ENCODE measurements around the gene CSNK1A1L.

Gene CSNK1A1L

DNA sequence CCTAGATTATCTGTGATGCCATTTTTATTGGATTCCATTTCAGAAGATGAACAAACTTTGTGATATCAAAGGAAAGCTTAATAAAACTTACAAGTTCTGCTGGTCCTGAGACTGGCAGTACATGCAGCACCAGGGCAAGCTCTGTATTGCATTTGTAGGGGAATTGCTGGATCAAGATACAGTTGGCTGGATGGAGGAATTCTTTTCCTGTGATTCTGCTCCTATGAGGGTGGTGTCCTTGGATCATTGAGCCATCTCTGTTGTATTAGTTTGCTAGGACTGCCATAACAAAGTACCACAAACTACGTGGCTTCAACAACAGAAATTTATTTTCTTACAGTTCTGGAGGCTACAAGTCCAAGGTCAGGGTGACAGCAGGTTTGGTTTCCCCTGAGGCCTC lies 33.9 kb upstream of the CSNK1A1L start:
- H3K4me3 ChIP-seq (ENCODE audit: low read depth, low read length): no peak overlapping the region
- no peak for DNase-seq (ENCODE audit: low read depth, low spot score)
- TF ChIP-seq CTCF (IDR thresholded peaks at IDR 0.05; ENCODE audit: low read depth, low read length): no peak
- in situ Hi-C loops (cut with HindIII; ENCODE audit: low sequenced_read_pairs): no loop called here

GRCh38 chr13:37138926-37139325 lies 33.5 kb upstream of the CSNK1A1L start:
- no peak for DNase-seq (ENCODE audit: low read depth, low spot score)

DNA sequence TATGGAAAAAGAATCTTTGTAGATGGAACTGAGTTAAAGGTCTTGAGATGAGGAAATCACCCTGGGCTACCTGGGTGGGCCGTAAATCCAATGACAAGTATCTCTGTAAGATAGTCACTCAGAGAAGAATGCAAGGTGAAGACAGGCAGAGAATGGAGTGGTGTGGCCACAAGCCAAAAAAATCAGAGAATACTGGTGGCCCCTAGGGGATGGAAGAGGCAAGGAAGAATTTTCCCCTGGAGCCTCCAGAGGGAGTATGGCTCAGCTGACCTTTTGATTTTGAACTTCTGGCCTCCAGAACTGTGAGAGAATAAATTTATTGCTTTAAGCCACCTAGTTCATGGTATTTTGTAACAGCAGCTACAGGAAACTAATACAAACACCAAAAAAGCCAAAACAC lies 32.7 kb upstream of the CSNK1A1L start:
- H3K4me3 ChIP-seq (ENCODE audit: low read depth, low read length): no peak overlapping the region
- DNase-seq (ENCODE audit: low read depth, low spot score): no peak
- peak; percentile 20 for TF ChIP-seq CTCF (IDR thresholded peaks at IDR 0.05; ENCODE audit: low read depth, low read length)
- in situ Hi-C loops (cut with HindIII; ENCODE audit: low sequenced_read_pairs): no loop called here

More at GRCh38 chr13:37138926-37139325, 33.5 kb upstream of the CSNK1A1L start:
- in situ Hi-C loops (cut with HindIII; ENCODE audit: low sequenced_read_pairs): no loop called here
- TF ChIP-seq CTCF (IDR thresholded peaks at IDR 0.05; ENCODE audit: low read depth, low read length): no peak
- no peak overlapping the region for H3K4me3 ChIP-seq (ENCODE audit: low read depth, low read length)

DNA sequence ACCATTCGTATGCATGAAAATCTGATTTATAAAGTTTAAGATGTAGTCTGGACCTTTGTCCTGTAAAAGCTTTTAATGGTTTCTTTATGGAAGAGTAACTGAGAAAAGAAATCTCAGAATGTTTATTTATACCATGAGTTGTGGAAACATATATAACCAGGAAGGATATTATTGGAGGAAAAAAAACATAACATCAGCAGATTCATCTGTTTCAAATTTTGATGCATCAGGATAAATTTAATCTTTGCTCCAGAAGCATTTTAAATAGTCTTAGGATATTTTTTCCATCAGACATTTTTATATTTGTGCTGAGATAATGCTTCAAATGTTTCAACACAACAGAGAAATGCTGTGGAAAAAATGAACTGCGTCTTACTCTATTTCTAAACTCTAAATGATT lies 31.2 kb upstream of the CSNK1A1L start:
- no peak for TF ChIP-seq CTCF (IDR thresholded peaks at IDR 0.05; ENCODE audit: low read depth, low read length)
- H3K4me3 ChIP-seq (ENCODE audit: low read depth, low read length): no peak overlapping the region
- in situ Hi-C loops (cut with HindIII; ENCODE audit: low sequenced_read_pairs): no loop called here
- no peak for DNase-seq (ENCODE audit: low read depth, low spot score)

DNA sequence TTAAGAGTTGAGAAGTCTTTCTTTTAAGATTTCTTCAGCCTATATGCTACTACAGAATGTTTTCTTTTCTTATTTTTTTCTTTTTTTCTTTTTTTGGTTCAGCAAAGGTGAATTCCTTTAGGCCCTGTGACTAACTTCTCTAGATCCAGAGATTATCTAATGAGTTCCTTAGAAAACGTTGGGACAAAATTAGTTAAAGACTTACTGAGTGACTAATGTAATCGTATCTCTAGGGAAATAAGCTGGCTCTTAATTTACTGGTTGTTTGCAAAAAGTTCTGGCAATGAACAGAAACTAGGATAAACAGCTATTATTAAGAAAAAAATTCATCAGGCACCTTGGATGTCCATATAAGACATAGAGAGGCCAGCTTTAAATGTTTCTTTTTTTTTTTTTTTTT lies 30.7 kb upstream of the CSNK1A1L start:
- TF ChIP-seq CTCF (IDR thresholded peaks at IDR 0.05; ENCODE audit: low read depth, low read length): no peak
- H3K4me3 ChIP-seq (ENCODE audit: low read depth, low read length): no peak overlapping the region
- in situ Hi-C loops (cut with HindIII; ENCODE audit: low sequenced_read_pairs): no loop called here
- no peak for DNase-seq (ENCODE audit: low read depth, low spot score)

DNA sequence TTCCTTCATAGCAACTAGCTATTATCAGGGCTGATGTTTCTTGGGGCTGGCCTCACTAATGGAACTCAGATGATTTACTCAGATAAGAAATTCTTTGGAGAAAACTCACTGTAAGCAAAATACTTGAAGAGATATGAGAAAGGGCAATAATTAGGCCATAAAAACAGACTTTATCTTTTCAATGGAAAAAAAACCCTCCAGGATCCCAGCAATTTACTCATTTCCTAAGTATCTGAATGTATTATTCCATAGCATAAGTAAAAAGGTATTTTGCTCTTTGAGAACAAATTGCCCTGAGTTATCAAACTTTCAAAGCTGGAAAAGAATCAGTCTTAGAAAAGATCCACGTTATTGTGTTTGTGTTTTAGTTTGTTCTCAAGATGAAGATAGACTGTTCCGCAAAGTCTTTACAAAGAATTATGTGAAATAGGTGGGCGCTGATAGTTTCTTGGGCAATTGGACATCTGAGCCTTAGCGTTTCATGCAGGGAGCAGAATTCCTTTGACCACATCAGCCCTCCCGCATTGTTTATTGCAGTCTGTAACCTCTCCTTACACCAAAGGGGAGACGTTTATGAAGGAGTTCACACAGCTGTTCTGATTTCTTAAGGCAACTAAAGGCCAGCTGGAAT lies 29.1 kb upstream of the CSNK1A1L start:
- no peak for TF ChIP-seq CTCF (IDR thresholded peaks at IDR 0.05; ENCODE audit: low read depth, low read length)
- H3K4me3 ChIP-seq (ENCODE audit: low read depth, low read length): no peak overlapping the region
- in situ Hi-C loops (cut with HindIII; ENCODE audit: low sequenced_read_pairs): no loop called here
- DNase-seq (ENCODE audit: low read depth, low spot score): peak; percentile 87
